Measurements from ENCODE around the gene LRPPRC.

Gene LRPPRC

GRCh38 chr2:44004735-44005602 is 9.2 kb upstream of the LRPPRC start:
- no peak for TF ChIP-seq REST (IDR thresholded peaks at IDR 0.05; ENCODE audit: low read depth)
- no peak for TF ChIP-seq CREB1 (IDR thresholded peaks at IDR 0.05; ENCODE audit: low read depth)
- no peak for TF ChIP-seq EGR1 (IDR thresholded peaks at IDR 0.05)
- TF ChIP-seq MAX (IDR thresholded peaks at IDR 0.05): no peak
- TF ChIP-seq NFIC (IDR thresholded peaks at IDR 0.05): no peak
- TF ChIP-seq ZBTB7A (IDR thresholded peaks at IDR 0.05; ENCODE audit: low read depth): no peak
- no peak for TF ChIP-seq YY1 (IDR thresholded peaks at IDR 0.05; ENCODE audit: low read depth)
- TF ChIP-seq FOXM1 (IDR thresholded peaks at IDR 0.05; ENCODE audit: borderline replicate concordance, low read depth): no peak
- no peak for TF ChIP-seq CEBPB (IDR thresholded peaks at IDR 0.05)
- TF ChIP-seq TEAD4 (IDR thresholded peaks at IDR 0.05): no peak

- TF ChIP-seq NFIC (IDR thresholded peaks at IDR 0.05): no peak
- no peak for TF ChIP-seq TAF1 (IDR thresholded peaks at IDR 0.05; ENCODE audit: low read depth)
- TF ChIP-seq CEBPB (IDR thresholded peaks at IDR 0.05): no peak
Measured at GRCh38 chr2:44001716-44002115, 5.9 kb upstream of the LRPPRC start.

DNA sequence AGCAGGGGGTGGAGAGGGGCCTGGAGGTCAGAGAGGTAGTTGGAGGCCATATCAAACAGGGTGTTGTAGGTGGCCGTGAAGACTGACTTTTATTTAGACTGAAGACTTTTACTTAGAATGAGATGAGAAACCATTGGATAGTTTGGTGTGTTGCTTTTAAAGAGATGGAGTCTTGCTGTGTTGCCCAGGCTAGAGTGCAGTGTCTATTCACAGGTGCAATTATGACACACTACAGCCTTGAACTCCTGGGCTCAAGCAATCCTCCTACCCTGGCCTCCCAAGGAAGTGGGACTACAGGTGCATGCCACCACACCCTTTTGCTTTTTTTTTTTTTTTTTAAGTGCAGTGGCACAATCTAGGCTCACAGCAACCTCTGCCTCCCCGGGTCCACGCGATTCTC is 2.5 kb upstream of the LRPPRC start:
- TF ChIP-seq TEAD4 (IDR thresholded peaks at IDR 0.05) (no peak), RAD21 (IDR thresholded peaks at IDR 0.05; ENCODE audit: low read depth) (no peak), ZBTB7A (IDR thresholded peaks at IDR 0.05; ENCODE audit: low read depth) (no peak), YY1 (IDR thresholded peaks at IDR 0.05; ENCODE audit: low read depth) (no peak), EP300 (IDR thresholded peaks at IDR 0.05; ENCODE audit: borderline replicate concordance) (no peak), EGR1 (IDR thresholded peaks at IDR 0.05) (no peak), CREB1 (IDR thresholded peaks at IDR 0.05; ENCODE audit: low read depth) (no peak)

- TF ChIP-seq EGR1 (IDR thresholded peaks at IDR 0.05) (no peak), EP300 (IDR thresholded peaks at IDR 0.05; ENCODE audit: borderline replicate concordance) (no peak), CEBPB (IDR thresholded peaks at IDR 0.05) (no peak), NFIC (IDR thresholded peaks at IDR 0.05) (no peak), TAF1 (IDR thresholded peaks at IDR 0.05; ENCODE audit: low read depth) (no peak), MAX (IDR thresholded peaks at IDR 0.05) (no peak), YY1 (IDR thresholded peaks at IDR 0.05; ENCODE audit: low read depth) (no peak), REST (IDR thresholded peaks at IDR 0.05; ENCODE audit: low read depth) (no peak), TCF12 (IDR thresholded peaks at IDR 0.05; ENCODE audit: low read depth) (no peak), CREB1 (IDR thresholded peaks at IDR 0.05; ENCODE audit: low read depth) (no peak), TEAD4 (IDR thresholded peaks at IDR 0.05) (no peak), FOXM1 (IDR thresholded peaks at IDR 0.05; ENCODE audit: borderline replicate concordance, low read depth) (no peak), RAD21 (IDR thresholded peaks at IDR 0.05; ENCODE audit: low read depth) (no peak), ZBTB7A (IDR thresholded peaks at IDR 0.05; ENCODE audit: low read depth) (no peak)
- TF ChIP-seq, protein P1, sequence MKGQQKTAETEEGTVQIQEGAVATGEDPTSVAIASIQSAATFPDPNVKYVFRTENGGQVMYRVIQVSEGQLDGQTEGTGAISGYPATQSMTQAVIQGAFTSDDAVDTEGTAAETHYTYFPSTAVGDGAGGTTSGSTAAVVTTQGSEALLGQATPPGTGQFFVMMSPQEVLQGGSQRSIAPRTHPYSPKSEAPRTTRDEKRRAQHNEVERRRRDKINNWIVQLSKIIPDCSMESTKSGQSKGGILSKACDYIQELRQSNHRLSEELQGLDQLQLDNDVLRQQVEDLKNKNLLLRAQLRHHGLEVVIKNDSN (IDR thresholded peaks at IDR 0.05): no peak
Measured at GRCh38 chr2:43993437-43993836, 2.4 kb downstream of the LRPPRC start.

DNA sequence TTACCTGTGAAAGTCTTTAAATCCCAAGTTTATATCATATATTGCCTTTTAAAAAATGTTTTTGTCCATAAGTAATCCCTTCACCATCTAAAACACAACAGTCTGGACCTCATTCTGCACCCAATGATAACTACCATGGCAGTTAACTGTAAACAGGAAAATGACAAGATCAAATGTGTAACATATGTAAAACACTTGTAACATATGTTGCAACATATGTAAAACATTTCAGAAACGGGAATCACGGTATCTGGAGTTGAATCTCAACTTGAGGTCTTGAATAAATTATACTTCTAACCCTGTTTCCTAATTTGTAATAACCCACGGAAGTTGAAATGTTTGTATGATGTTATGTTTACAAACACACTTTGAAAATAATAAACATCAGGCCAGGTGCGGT is 6.2 kb downstream of the LRPPRC start:
- no peak for TF ChIP-seq TAF1 (IDR thresholded peaks at IDR 0.05; ENCODE audit: low read depth)

- TF ChIP-seq NFIC (IDR thresholded peaks at IDR 0.05): no peak
- TF ChIP-seq RAD21 (IDR thresholded peaks at IDR 0.05; ENCODE audit: low read depth): no peak
- TF ChIP-seq TCF12 (IDR thresholded peaks at IDR 0.05; ENCODE audit: low read depth): no peak
- no peak for TF ChIP-seq EP300 (IDR thresholded peaks at IDR 0.05; ENCODE audit: borderline replicate concordance)
- TF ChIP-seq ZBTB7A (IDR thresholded peaks at IDR 0.05; ENCODE audit: low read depth): no peak
- no peak for TF ChIP-seq YY1 (IDR thresholded peaks at IDR 0.05; ENCODE audit: low read depth)
- TF ChIP-seq CEBPB (IDR thresholded peaks at IDR 0.05): no peak
- TF ChIP-seq CREB1 (IDR thresholded peaks at IDR 0.05; ENCODE audit: low read depth): no peak
- TF ChIP-seq FOXM1 (IDR thresholded peaks at IDR 0.05; ENCODE audit: borderline replicate concordance, low read depth): no peak
- no peak for TF ChIP-seq TAF1 (IDR thresholded peaks at IDR 0.05; ENCODE audit: low read depth)
- no peak for TF ChIP-seq MAX (IDR thresholded peaks at IDR 0.05)
- no peak for TF ChIP-seq EGR1 (IDR thresholded peaks at IDR 0.05)
- TF ChIP-seq TEAD4 (IDR thresholded peaks at IDR 0.05): no peak
- TF ChIP-seq, protein P1 (IDR thresholded peaks at IDR 0.05): no peak
- no peak for TF ChIP-seq REST (IDR thresholded peaks at IDR 0.05; ENCODE audit: low read depth)
Measured at GRCh38 chr2:43986600-43986999, 9.2 kb downstream of the LRPPRC start.
